Breast epithelium (tissue), 3 donors: Measurements from ENCODE around the gene LARP4.

ENCODE experiments used
- POLR2A ChIP-seq: fragments of 450-650 bp; IDR thresholded peaks from one replicate; pipeline ENCODE4 v1.6.1; 2016; ENCODE audit warnings: antibody characterized with exemption, mild to moderate bottlenecking, moderate library complexity
- TF ChIP-seq, protein P1 (sequence below), 3 donors: fragments of 450-650 bp; IDR thresholded peaks; one replicate each; pipeline ENCODE4 v1.5.1; 2016 to 2017; ENCODE audit warnings: antibody characterized with exemption in 3 of 3, mild to moderate bottlenecking in 3 of 3, moderate library complexity in 3 of 3

DNA sequence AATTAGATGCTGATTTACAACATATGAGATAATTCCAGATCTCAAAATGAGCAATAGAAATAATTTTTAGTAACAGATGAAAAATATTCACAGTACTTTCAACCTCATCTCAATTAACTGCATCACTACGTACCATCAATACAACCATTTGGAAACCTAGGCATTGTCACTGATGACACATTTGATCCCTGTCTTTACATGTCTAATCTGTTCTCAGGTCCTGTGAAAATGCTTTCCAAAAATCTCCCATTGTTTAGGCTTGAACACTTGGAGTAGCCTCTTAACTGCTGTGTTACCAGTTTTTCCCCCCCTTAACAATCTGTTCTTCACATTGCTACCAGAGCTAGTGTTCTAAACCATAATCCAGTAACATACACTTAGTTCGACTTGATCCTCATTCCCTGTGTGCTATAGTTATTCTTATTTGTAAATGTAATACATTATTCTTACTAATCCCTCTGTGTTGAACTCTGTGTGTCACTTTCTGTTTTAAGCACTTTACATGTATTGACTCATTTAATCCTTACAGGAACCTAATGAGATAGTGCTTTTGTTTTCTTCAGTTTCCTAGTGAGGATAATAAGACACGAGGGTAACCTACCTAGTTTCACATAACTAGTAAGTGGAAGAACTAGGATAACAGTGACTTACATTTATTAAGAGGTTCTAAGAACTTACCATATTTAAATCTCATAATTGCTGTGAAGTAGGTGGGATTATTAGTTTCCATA is 41.7 kb downstream of the LARP4 start:
- TF ChIP-seq, protein P1, sequence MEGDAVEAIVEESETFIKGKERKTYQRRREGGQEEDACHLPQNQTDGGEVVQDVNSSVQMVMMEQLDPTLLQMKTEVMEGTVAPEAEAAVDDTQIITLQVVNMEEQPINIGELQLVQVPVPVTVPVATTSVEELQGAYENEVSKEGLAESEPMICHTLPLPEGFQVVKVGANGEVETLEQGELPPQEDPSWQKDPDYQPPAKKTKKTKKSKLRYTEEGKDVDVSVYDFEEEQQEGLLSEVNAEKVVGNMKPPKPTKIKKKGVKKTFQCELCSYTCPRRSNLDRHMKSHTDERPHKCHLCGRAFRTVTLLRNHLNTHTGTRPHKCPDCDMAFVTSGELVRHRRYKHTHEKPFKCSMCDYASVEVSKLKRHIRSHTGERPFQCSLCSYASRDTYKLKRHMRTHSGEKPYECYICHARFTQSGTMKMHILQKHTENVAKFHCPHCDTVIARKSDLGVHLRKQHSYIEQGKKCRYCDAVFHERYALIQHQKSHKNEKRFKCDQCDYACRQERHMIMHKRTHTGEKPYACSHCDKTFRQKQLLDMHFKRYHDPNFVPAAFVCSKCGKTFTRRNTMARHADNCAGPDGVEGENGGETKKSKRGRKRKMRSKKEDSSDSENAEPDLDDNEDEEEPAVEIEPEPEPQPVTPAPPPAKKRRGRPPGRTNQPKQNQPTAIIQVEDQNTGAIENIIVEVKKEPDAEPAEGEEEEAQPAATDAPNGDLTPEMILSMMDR (IDR thresholded peaks at IDR 0.05) = no peak
- no peak for TF ChIP-seq POLR2A
